Natural killer cell (primary cell): Measurements from ENCODE around the gene NFE2L3. TPM values are rescaled to one million over a fixed set of nuclear protein-coding genes. Genes with fewer than 3 reads are reported as not detected.
"Not testable (repeated sequence)": the region's sequence is repeated elsewhere in the genome, so short reads cannot be mapped to it uniquely, and the experiment has no call there.

Experiments
- ATAC-seq, 3 donors: fragments of 150-1000 bp in 2 of 3; fragments of 200-7000 bp in 1 of 3; cut with Tn5 transposase; 1 replicate in 1 of 3; 2 replicates in 2 of 3; pipeline ENCODE4 v1.10.0; 2021; ENCODE audit warnings: mild to moderate bottlenecking in 2 of 3, moderate library complexity in 2 of 3
- DNase-seq, 2 donors: peaks; one replicate each; pipeline versions ENCODE4 v3.0.0 to v3.0.0-alpha.2; 2013 to 2021; ENCODE audit warnings: mixed read lengths in 1 of 2
- H3K27ac ChIP-seq: one replicate; pipeline ENCODE4 v1.5.1; 2013; ENCODE audit warnings: mild to moderate bottlenecking, low read length
- H3K27me3 ChIP-seq: one replicate; pipeline ENCODE4 v1.6.1; 2013; ENCODE audit warnings: low read length; ENCODE audit not compliant: control insufficient read depth, insufficient read depth
- H3K36me3 ChIP-seq: one replicate; pipeline ENCODE4 v1.6.1; 2013; ENCODE audit warnings: low read length; ENCODE audit not compliant: control insufficient read depth, insufficient read depth
- H3K4me1 ChIP-seq: one replicate; pipeline ENCODE4 v1.6.1; 2013; ENCODE audit warnings: low read length; ENCODE audit not compliant: control insufficient read depth, insufficient read depth
- H3K4me3 ChIP-seq: one replicate; pipeline ENCODE4 v1.5.1; 2013; ENCODE audit warnings: low read length
- H3K9me3 ChIP-seq: one replicate; pipeline ENCODE4 v1.6.1; 2013; ENCODE audit warnings: low read length; ENCODE audit not compliant: control insufficient read depth, insufficient read depth
- H3K27ac Mint-ChIP-seq, 2 donors: one replicate each; pipeline ENCODE4 v1.8.0; 2022; ENCODE audit warnings: mild to moderate bottlenecking in 2 of 2, mixed read lengths in 2 of 2, moderate library complexity in 1 of 2
- H3K27me3 Mint-ChIP-seq, 2 donors: one replicate each; pipeline ENCODE4 v1.8.0; 2022; ENCODE audit warnings: low read depth in 2 of 2, mixed read lengths in 2 of 2
- H3K36me3 Mint-ChIP-seq: one replicate; pipeline ENCODE4 v1.8.0; 2022; ENCODE audit warnings: mixed read lengths
- H3K4me1 Mint-ChIP-seq, 2 donors: one replicate each; pipeline ENCODE4 v1.8.0; 2022; ENCODE audit warnings: mixed read lengths in 2 of 2
- H3K4me3 Mint-ChIP-seq: one replicate; pipeline ENCODE4 v1.8.0; 2022; ENCODE audit warnings: mild to moderate bottlenecking, moderate library complexity, mixed read lengths
- H3K9me3 Mint-ChIP-seq, 2 donors: one replicate each; pipeline ENCODE4 v1.8.0; 2022; ENCODE audit warnings: mixed read lengths in 2 of 2
- WGBS: methylation state at CpG from one replicate; pipeline ENCODE4 v1.1.7; 2013; ENCODE audit warnings: missing lambda C conversion rate; ENCODE audit not compliant: insufficient coverage; 5-methylcytosine and 5-hydroxymethylcytosine counted together
- intact Hi-C: fragments of 100-400 bp; cut with micrococcal nuclease; formaldehyde crosslinking; loops from one replicate; pipeline ENCODE4 v1.14.2; 2022
- total RNA-seq, 4 donors: library from RNA; stranded (reverse); fragments of 120-200 nt in 1 of 4; gene quantifications; one replicate each; pipeline versions ENCODE4 v1.2.3 to v1.2.4, GENCODE V29; 2013 to 2022
- TF ChIP-seq, protein P1 (sequence below): fragments of 200-600 bp; IDR thresholded peaks from one replicate; pipeline ENCODE4 v1.8.0; 2022; ENCODE audit warnings: antibody characterized with exemption

The NFE2L3 gene
- total RNA-seq, 3 donors from 2014 or later (not counting 1 experiment from before 2014, with no cell fraction given) = 0.68 to 2.0 (median 1.00) TPM

DNA sequence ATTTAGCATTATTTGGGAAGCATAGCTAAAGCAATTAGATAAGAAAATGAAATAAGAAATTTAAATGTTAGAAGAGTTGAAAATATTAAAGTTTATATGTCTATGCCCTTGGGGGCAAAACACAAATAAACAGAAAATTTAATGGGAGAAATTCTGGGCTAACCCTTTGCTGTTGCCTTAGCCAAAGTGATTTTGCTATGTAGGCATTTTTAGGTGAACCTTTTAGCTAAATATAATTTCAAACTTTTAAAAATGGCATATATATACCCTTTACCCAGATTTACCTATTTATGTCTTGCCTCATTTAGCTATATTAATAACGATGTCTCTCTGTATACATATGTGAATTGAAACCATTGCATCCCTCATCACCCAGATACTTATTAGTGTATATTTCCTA is 20.1 kb downstream of the NFE2L3 start:
- Mint-ChIP-seq H3K4me1 (peaks cover 7 to 8% of the 10 kb centered on the region in 2 donors), H3K27me3 (no peaks in the 10 kb centered on the region), H3K27ac (no peak overlapping the region), H3K36me3 (no peaks in the 10 kb centered on the region), H3K9me3 (no peaks in the 10 kb centered on the region), H3K4me3 (no peak overlapping the region)
- intact Hi-C loops = no loop called here
- DNase-seq (no peak), ATAC-seq (no peak)
- Histone ChIP-seq H3K9me3 (no peaks in the 10 kb centered on the region), H3K36me3 (peaks cover 9% of the 10 kb centered on the region), H3K27me3 (no peaks in the 10 kb centered on the region), H3K4me3 (no peak overlapping the region), H3K27ac (no peak overlapping the region), H3K4me1 (peaks cover 12% of the 10 kb centered on the region)
- WGBS = no CpG with 5 or more reads among the region's 1 CpG
- TF ChIP-seq, protein P1, sequence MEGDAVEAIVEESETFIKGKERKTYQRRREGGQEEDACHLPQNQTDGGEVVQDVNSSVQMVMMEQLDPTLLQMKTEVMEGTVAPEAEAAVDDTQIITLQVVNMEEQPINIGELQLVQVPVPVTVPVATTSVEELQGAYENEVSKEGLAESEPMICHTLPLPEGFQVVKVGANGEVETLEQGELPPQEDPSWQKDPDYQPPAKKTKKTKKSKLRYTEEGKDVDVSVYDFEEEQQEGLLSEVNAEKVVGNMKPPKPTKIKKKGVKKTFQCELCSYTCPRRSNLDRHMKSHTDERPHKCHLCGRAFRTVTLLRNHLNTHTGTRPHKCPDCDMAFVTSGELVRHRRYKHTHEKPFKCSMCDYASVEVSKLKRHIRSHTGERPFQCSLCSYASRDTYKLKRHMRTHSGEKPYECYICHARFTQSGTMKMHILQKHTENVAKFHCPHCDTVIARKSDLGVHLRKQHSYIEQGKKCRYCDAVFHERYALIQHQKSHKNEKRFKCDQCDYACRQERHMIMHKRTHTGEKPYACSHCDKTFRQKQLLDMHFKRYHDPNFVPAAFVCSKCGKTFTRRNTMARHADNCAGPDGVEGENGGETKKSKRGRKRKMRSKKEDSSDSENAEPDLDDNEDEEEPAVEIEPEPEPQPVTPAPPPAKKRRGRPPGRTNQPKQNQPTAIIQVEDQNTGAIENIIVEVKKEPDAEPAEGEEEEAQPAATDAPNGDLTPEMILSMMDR = no peak

DNA sequence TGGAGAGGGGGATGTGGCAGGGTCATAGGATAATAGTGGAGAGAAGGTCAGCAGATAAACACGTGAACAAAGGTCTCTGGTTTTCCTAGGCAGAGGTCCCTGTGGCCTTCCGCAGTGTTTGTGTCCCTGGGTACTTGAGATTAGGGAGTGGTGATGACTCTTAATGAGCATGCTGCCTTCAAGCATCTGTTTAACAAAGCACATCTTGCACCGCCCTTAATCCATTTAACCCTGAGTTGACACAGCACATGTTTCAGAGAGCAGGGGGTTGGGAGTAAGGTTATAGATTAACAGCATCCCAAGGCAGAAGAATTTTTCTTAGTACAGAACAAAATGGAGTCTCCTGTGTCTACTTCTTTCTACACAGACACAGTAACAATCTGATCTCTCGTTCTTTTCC is 23.9 kb downstream of the NFE2L3 start:
- H3K36me3 Mint-ChIP-seq, H3K27me3 Mint-ChIP-seq, H3K9me3 Mint-ChIP-seq, H3K27ac Mint-ChIP-seq, H3K4me3 ChIP-seq, H3K9me3 ChIP-seq, DNase-seq, H3K27me3 ChIP-seq, ATAC-seq, H3K36me3 ChIP-seq, intact Hi-C loops, H3K4me3 Mint-ChIP-seq, H3K27ac ChIP-seq: not testable (repeated sequence)
- H3K4me1 Mint-ChIP-seq = peaks cover 13 to 25% of the 10 kb centered on the region in 2 donors
- WGBS = 100% methylated on average over 1 of the region's 4 CpGs
- peaks cover 15% of the 10 kb centered on the region for H3K4me1 ChIP-seq

DNA sequence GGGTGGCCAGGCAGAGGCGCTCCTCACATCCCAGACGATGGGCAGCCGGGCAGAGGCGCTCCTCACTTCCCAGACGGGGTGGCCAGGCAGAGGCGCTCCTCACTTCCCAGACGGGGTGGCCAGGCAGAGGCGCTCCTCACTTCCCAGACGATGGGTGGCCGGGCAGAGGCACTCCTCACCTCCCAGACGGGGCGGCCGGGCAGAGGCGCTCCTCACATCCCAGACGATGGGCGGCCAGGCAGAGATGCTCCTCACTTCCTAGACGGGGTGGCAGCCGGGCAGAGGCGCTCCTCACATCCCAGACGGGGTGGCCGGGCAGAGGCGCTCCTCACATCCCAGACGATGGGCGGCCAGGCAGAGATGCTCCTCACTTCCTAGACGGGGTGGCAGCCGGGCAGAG is 24.7 kb downstream of the NFE2L3 start:
- ATAC-seq, H3K4me3 Mint-ChIP-seq, H3K27ac Mint-ChIP-seq, H3K9me3 ChIP-seq, H3K36me3 ChIP-seq, H3K9me3 Mint-ChIP-seq, H3K27ac ChIP-seq, H3K36me3 Mint-ChIP-seq, H3K4me3 ChIP-seq, intact Hi-C loops, H3K27me3 Mint-ChIP-seq, DNase-seq, H3K27me3 ChIP-seq: not testable (repeated sequence)
- peaks cover 18% of the 10 kb centered on the region for H3K4me1 ChIP-seq
- WGBS = 96% methylated on average over 14 of the region's 26 CpGs
- peaks cover 21 to 33% of the 10 kb centered on the region in 2 donors for H3K4me1 Mint-ChIP-seq

DNA sequence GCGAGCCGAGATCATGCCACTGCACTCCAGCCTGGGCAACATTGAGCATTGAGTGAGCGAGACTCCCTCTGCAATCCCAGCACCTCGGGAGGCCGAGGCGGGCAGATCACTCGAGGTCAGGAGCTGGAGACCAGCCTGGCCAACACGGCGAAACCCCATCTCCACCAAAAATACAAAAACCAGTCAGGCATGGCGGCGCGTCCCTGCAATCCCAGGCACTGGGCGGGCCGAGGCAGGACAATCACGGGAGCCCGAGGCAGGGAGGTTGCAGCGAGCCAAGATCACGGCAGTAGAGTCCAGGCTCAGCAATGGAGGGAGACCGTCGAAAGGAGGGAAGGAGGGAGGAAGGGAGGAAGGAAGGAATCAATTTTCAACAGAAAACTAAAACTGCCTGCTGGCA is 25.3 kb downstream of the NFE2L3 start:
- H3K4me1 Mint-ChIP-seq = peaks cover 27 to 38% of the 10 kb centered on the region in 2 donors
- WGBS = 98% methylated on average over 18 of the region's 20 CpGs
- H3K9me3 ChIP-seq, H3K27me3 Mint-ChIP-seq, H3K27ac Mint-ChIP-seq, H3K36me3 Mint-ChIP-seq, H3K4me3 Mint-ChIP-seq, H3K36me3 ChIP-seq, H3K4me3 ChIP-seq, H3K9me3 Mint-ChIP-seq, intact Hi-C loops, ATAC-seq, H3K27me3 ChIP-seq, DNase-seq, H3K27ac ChIP-seq: not testable (repeated sequence)
- peaks cover 20% of the 10 kb centered on the region for H3K4me1 ChIP-seq

DNA sequence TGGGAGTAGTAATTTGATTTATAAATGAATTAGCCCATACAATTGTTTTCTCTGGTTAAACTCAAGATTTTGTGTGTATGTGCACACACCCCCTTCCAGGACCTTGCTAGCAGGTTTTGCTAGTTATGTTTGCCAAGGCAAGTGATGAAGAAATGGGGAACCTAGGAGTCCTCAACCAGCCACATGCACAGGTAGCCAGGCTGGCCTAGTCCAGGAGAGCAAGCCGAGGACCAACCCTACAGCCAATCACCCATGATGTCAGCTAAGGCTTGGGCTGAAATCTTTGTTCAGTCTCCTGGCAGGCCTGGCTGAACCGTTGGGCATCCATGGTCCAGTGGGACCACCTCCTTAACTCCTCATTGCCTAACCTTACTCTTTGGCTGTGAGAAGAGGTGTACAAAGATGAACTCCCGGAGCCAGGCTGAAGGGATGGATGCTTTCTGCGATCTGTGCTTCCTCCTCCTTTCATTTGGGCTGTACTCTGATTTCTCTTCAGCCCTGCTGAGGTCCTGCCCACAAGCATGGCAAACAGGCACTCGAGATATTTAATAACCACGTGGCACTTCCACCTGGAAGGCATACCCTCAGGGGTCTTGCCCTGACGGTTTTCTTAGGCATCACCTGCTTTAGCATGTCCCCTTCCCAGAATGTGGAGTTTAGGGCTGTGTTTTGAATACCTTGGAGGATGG is 26.4 kb downstream of the NFE2L3 start:
- H3K27me3 ChIP-seq = no peaks in the 10 kb centered on the region
- H3K4me3 ChIP-seq = no peak overlapping the region
- TF ChIP-seq, protein P1 = no peak
- 87% methylated on average over 7 of the region's 7 CpGs for WGBS
- H3K4me3 Mint-ChIP-seq = no peak overlapping the region
- no peaks in the 10 kb centered on the region for H3K9me3 Mint-ChIP-seq
- H3K27me3 Mint-ChIP-seq = no peaks in the 10 kb centered on the region
- peaks cover 26% of the 10 kb centered on the region for H3K4me1 ChIP-seq
- peak overlapping the region; percentile 23 to 42 for H3K27ac Mint-ChIP-seq
- no peaks in the 10 kb centered on the region for H3K36me3 ChIP-seq
- DNase-seq (no peak), ATAC-seq (no peak)
- H3K4me1 Mint-ChIP-seq = peaks cover 28 to 38% of the 10 kb centered on the region in 2 donors
- no peaks in the 10 kb centered on the region for H3K9me3 ChIP-seq
- no peaks in the 10 kb centered on the region for H3K36me3 Mint-ChIP-seq
- H3K27ac ChIP-seq = no peak overlapping the region
- intact Hi-C loops = no loop called here
